Mesenchymal stem cell (in vitro differentiated cells and primary cell): ENCODE measurements around the gene GPRIN2.
A peak's percentile ranks its signal among the peaks of the same experiment; 100 is the strongest.

Experiments used
- DNase-seq: peaks from one replicate; pipeline ENCODE4 v3.0.0-alpha.2; 2013
- H2AFZ ChIP-seq: one replicate; pipeline ENCODE4 v1.6.1; 2013; ENCODE audit warnings: low read depth, mild to moderate bottlenecking, control low read depth, inconsistent platforms, low read length, moderate library complexity
- H2AK5ac ChIP-seq: 2 replicates; pipeline ENCODE4 v1.6.1; 2013; ENCODE audit warnings: low read length, moderate library complexity, mild to moderate bottlenecking, inconsistent platforms; ENCODE audit not compliant: severe bottlenecking
- H2BK120ac ChIP-seq: one replicate; pipeline ENCODE4 v1.6.1; 2013; ENCODE audit warnings: low read depth, mild to moderate bottlenecking, inconsistent platforms, low read length, moderate library complexity
- H2BK12ac ChIP-seq, 2 experiments: one replicate each; pipeline ENCODE4 v1.6.1; 2013; ENCODE audit warnings: inconsistent platforms in 2 of 2, low read length in 2 of 2, mild to moderate bottlenecking in 2 of 2, moderate library complexity in 2 of 2, control low read depth in 1 of 2
- H2BK15ac ChIP-seq: one replicate; pipeline ENCODE4 v1.6.1; 2013; ENCODE audit warnings: mild to moderate bottlenecking, low read depth, inconsistent platforms; ENCODE audit not compliant: poor library complexity, severe bottlenecking
- H2BK5ac ChIP-seq: 2 replicates; pipeline ENCODE4 v1.6.1; 2013; ENCODE audit warnings: low read depth, mild to moderate bottlenecking, low read length, control low read depth, inconsistent platforms; ENCODE audit not compliant: poor library complexity, severe bottlenecking
- H3K14ac ChIP-seq, 2 experiments: one replicate each; pipeline ENCODE4 v1.6.1; 2013; ENCODE audit warnings: inconsistent platforms in 2 of 2, low read length in 2 of 2, control low read depth in 1 of 2, mild to moderate bottlenecking in 1 of 2, moderate library complexity in 1 of 2
- H3K18ac ChIP-seq, 2 experiments: one replicate each; pipeline ENCODE4 v1.6.1; 2013; ENCODE audit warnings: inconsistent platforms in 2 of 2, low read length in 2 of 2, control low read depth in 1 of 2, low read depth in 1 of 2, mild to moderate bottlenecking in 1 of 2
- H3K23ac ChIP-seq, 2 experiments: one replicate each; pipeline ENCODE4 v1.6.1; 2013; ENCODE audit warnings: inconsistent platforms in 2 of 2, low read length in 2 of 2, mild to moderate bottlenecking in 2 of 2, moderate library complexity in 2 of 2, control low read depth in 1 of 2
- H3K27ac ChIP-seq: 2 replicates; pipeline ENCODE4 v1.5.1; 2013; ENCODE audit warnings: mild to moderate bottlenecking, moderate library complexity, low read length, control low read depth, inconsistent platforms; ENCODE audit not compliant: poor library complexity, severe bottlenecking
- H3K27me3 ChIP-seq, 2 experiments: 2 replicates each; pipeline versions ENCODE4 v1.6.1 to v1.7.0; 2013; ENCODE audit warnings: low read length in 2 of 2, mild to moderate bottlenecking in 2 of 2, moderate library complexity in 2 of 2, control low read depth in 1 of 2, inconsistent platforms in 1 of 2; ENCODE audit not compliant: control insufficient read depth in 1 of 2, insufficient read depth in 1 of 2
- H3K36me3 ChIP-seq, 2 experiments: 2 replicates each; pipeline versions ENCODE4 v1.6.1 to v1.7.0; 2013; ENCODE audit warnings: low read length in 2 of 2, control low read depth in 1 of 2, inconsistent platforms in 1 of 2, low read depth in 1 of 2, mild to moderate bottlenecking in 1 of 2; ENCODE audit not compliant: insufficient read depth in 2 of 2, control insufficient read depth in 1 of 2
- H3K4ac ChIP-seq, 2 experiments: one replicate each; pipeline ENCODE4 v1.6.1; 2013; ENCODE audit warnings: inconsistent platforms in 2 of 2, low read length in 2 of 2, mild to moderate bottlenecking in 2 of 2, moderate library complexity in 2 of 2, control low read depth in 1 of 2, low read depth in 1 of 2
- H3K4me1 ChIP-seq: 2 replicates; pipeline ENCODE4 v1.6.1; 2013; ENCODE audit warnings: low read depth, low read length, control low read depth; ENCODE audit not compliant: control insufficient read depth, insufficient read depth
- H3K4me2 ChIP-seq: 2 replicates; pipeline ENCODE4 v1.6.1; 2013; ENCODE audit warnings: low read length, mild to moderate bottlenecking, inconsistent platforms; ENCODE audit not compliant: poor library complexity, severe bottlenecking
- H3K4me3 ChIP-seq, 2 experiments: 2 replicates each; pipeline versions ENCODE4 v1.5.1 to v1.7.0; 2013; ENCODE audit warnings: low read length in 2 of 2, mild to moderate bottlenecking in 2 of 2, control low read depth in 1 of 2, low read depth in 1 of 2; ENCODE audit not compliant: insufficient read depth in 1 of 2
- H3K79me1 ChIP-seq: replicated peaks from 2 replicates; pipeline ENCODE4 v1.6.1; 2013; ENCODE audit warnings: mild to moderate bottlenecking, control low read depth, low read length, inconsistent platforms; ENCODE audit not compliant: poor library complexity, severe bottlenecking
- H3K9ac ChIP-seq: 2 replicates; pipeline ENCODE4 v1.7.0; 2013; ENCODE audit warnings: mild to moderate bottlenecking, low read length, moderate library complexity
- H3K9me3 ChIP-seq: 2 replicates; pipeline ENCODE4 v1.7.0; 2013; ENCODE audit warnings: mild to moderate bottlenecking, low read length; ENCODE audit not compliant: control insufficient read depth
- H4K8ac ChIP-seq: one replicate; pipeline ENCODE4 v1.6.1; 2013; ENCODE audit warnings: inconsistent platforms, mild to moderate bottlenecking, low read length, moderate library complexity
- H4K91ac ChIP-seq: one replicate; pipeline ENCODE4 v1.6.1; 2013; ENCODE audit warnings: mild to moderate bottlenecking, low read length, inconsistent platforms
- WGBS: methylation state at CpG from one replicate; pipeline ENCODE4 v1.1.7; 2013; ENCODE audit warnings: mixed read lengths; 5-methylcytosine and 5-hydroxymethylcytosine counted together

Gene GPRIN2

DNA sequence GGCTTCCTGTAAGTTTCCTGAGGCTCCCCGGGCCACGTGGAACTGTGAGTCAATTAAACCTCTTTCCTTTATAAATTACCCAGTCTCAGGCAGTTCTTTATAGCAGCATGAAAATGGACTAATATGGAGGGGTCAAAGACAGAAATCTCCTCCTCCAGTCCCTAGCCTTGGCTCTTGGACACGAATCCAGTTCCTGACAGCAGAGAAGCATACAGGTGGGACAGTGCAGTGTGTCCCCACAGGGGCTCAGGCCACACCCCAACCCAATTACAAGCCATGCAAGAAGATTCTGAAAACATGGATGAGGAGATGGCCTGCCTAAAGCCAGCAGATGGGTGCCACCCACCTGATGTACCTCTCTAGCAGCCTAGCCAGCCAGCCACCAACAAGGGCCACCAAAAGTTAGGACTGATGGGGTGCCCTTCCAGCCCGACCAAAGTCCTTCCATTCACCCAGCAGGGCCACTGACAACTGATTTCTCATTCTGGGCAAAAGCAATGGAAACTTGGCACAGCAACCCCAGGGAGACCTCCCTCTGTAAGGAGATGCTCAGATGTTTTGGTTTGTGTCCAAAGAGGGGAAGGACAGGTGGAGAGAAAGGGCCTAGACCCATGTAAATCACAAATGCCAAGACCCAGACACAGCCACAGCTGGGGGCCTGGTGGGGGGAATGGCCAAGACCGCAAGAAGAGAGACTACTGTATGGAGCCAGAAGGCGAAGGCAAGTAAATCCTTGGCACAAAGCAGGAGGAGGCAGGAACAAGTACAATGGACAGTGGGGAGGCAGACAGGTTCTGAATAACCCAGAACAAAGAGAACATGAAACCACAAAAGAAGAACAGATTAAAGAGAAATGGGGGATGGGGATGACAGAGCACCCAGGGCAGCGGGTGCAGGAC lies 13.6 kb downstream of the GPRIN2 start:
- no peak overlapping the region for H2BK12ac ChIP-seq
- peaks cover 25% of the 10 kb centered on the region for H3K4me1 ChIP-seq
- H3K4me2 ChIP-seq: no peak overlapping the region
- no peak overlapping the region for H2BK15ac ChIP-seq
- H4K91ac ChIP-seq: no peak overlapping the region
- no peak overlapping the region for H3K14ac ChIP-seq
- H2BK5ac ChIP-seq: no peak overlapping the region
- H2BK120ac ChIP-seq: no peak overlapping the region
- H2AFZ ChIP-seq: no peak overlapping the region
- no peak overlapping the region for H3K9ac ChIP-seq
- no peak overlapping the region for H3K27ac ChIP-seq
- H3K79me1 ChIP-seq: no peaks in the 10 kb centered on the region
- H3K27me3 ChIP-seq: peaks cover 0 to 90% of the 10 kb centered on the region in 2 experiments
- H3K23ac ChIP-seq: no peak overlapping the region
- peak overlapping the region; percentile 32 for H2AK5ac ChIP-seq
- no peak for DNase-seq
- H3K18ac ChIP-seq: no peak overlapping the region
- H3K9me3 ChIP-seq: no peaks in the 10 kb centered on the region
- no peak overlapping the region for H4K8ac ChIP-seq
- 77% methylated on average over 7 of the region's 7 CpGs for WGBS
- H3K4me3 ChIP-seq: no peak overlapping the region
- H3K36me3 ChIP-seq: peaks cover 0 to 23% of the 10 kb centered on the region in 2 experiments
- H3K4ac ChIP-seq: no peak overlapping the region

- Histone ChIP-seq H3K4me2 (peak overlapping the region; percentile 0), H2BK12ac (no peak overlapping the region), H4K91ac (no peak overlapping the region)
Observed at GRCh38 chr10:46541735-46542566, 14.5 kb downstream of the GPRIN2 start.

DNA sequence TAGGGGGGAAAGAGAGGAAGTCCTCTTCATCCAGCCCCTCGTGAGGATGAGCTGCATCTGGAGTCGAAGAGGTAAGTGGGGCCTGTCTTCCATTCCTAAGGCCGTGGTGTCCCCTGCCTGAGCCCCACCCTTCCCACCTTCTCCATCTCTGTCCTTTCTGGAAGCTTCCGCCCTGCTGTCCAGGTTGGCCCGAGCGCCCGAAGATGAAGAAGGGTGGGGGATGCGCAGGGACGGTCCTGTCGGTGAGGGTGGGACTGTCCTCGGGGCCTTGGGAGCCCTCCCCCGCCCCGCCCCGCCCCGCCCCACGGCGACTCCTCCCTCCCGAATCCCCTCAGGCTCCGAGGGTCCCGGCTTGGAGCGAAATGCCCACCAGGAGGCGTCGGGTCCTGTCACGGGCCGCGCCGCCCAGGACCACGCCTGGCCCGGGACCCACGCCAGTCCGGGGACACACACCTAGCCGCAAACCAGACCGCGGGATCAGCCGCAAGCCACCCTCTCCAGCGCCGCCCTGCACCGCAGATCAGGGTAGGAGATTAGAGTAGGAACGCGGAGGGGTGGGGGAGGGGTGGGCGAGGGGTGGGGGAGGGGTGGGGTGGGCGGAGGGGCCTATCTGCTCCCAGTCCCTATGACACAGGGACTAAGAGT lies 15.3 kb downstream of the GPRIN2 start:
- Histone ChIP-seq H2BK5ac (peak overlapping the region; percentile 0), H3K9ac (no peak overlapping the region), H3K9me3 (no peaks in the 10 kb centered on the region), H3K27ac (peak overlapping the region; percentile 95), H3K4me2 (peak overlapping the region; percentile 67), H2BK120ac (no peak overlapping the region), H2AK5ac (peak overlapping the region; percentile 98), H3K23ac (no peak overlapping the region), H3K79me1 (no peaks in the 10 kb centered on the region), H3K4me3 (peak overlapping the region in 1 of 2 experiments; percentile 65), H2BK15ac (no peak overlapping the region), H2AFZ (no peak overlapping the region), H3K18ac (peak overlapping the region in 1 of 2 experiments; percentile 54), H3K4me1 (peaks cover 28% of the 10 kb centered on the region), H3K4ac (no peak overlapping the region), H3K27me3 (peaks cover 0 to 90% of the 10 kb centered on the region in 2 experiments), H4K91ac (peak overlapping the region; percentile 16), H3K36me3 (peaks cover 0 to 13% of the 10 kb centered on the region in 2 experiments), H2BK12ac (peak overlapping the region in 1 of 2 experiments; percentile 49), H4K8ac (peak overlapping the region; percentile 38), H3K14ac (no peak overlapping the region)
- 11% methylated on average over 25 of the region's 42 CpGs for WGBS
- peak; percentile 24 for DNase-seq

More at GRCh38 chr10:46541735-46542566, 14.5 kb downstream of the GPRIN2 start:
- Histone ChIP-seq H3K27me3 (peaks cover 0 to 90% of the 10 kb centered on the region in 2 experiments), H2AFZ (no peak overlapping the region), H2BK5ac (no peak overlapping the region), H3K23ac (no peak overlapping the region), H2BK15ac (no peak overlapping the region), H3K79me1 (no peaks in the 10 kb centered on the region), H3K18ac (no peak overlapping the region), H3K14ac (no peak overlapping the region), H3K27ac (no peak overlapping the region), H3K4ac (no peak overlapping the region), H3K36me3 (peaks cover 0 to 18% of the 10 kb centered on the region in 2 experiments), H2BK120ac (no peak overlapping the region), H3K9me3 (no peaks in the 10 kb centered on the region), H3K4me1 (peaks cover 28% of the 10 kb centered on the region), H4K8ac (no peak overlapping the region), H2AK5ac (peak overlapping the region; percentile 41), H3K9ac (no peak overlapping the region), H3K4me3 (no peak overlapping the region)
- 76% methylated on average over 6 of the region's 7 CpGs for WGBS
- no peak for DNase-seq
